ENCODE measurements around the gene SH3PXD2A. TPM values are rescaled to one million over a fixed set of nuclear protein-coding genes. Genes with fewer than 3 reads are reported as not detected.

SH3PXD2A gene
- total and polyA plus RNA-seq, 4 donors: 18.7 to 69.1 (median 42.5) TPM

DNA sequence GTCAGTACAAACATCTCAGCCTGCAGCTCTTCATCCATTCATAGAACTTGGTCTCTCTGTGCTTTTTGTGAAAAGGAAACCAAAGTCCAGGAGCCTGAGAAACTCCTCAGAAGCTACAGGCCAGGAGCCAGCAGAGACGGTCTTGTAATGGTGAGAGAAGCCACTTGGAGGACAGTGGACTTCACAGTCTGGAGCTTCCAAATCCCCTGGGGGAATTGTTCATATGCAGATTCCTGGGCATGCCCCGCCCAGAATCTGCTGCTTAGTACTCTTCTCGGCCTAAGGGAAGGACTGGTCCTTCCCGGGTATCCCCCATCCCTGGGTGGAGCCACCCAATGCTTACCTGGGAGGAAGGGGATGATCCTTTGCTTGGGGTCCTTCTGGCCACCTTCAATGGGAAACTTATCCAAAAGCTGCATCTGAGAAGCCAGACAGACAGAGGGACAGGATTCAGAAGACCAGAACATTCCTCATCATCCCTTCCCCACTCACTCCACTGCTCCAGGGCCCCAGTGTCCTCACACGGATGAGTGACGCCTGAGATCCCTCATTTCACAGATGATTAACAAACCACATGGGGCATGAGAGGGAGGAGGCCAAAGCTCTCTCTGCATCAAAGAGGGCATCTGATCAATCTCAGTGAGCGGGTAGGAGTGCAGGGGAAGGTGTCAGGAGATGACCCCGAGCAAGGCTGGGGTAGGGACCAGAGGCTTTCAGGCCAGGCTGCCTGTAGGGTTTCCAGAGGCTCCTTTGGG lies 88.4 kb downstream of the SH3PXD2A start:
- no peak overlapping the region for H3K4me3 ChIP-seq (ENCODE audit: low read length in 2 of 2)
- no peaks in the 10 kb centered on the region for H3K4me1 ChIP-seq (ENCODE audit: control insufficient read depth in 1 of 2, insufficient read depth in 2 of 2, low read length in 2 of 2)
- no peaks in the 10 kb centered on the region for H3K36me3 ChIP-seq (ENCODE audit: control insufficient read depth in 1 of 2, insufficient read depth in 2 of 2, low read length in 1 of 2)
- no peak for DNase-seq
- no peak for ATAC-seq (ENCODE audit: low FRiP score)
- WGBS, 2 donors: 89 to 90% methylated on average over 8 of the region's 8 CpGs
- H3K27ac ChIP-seq (ENCODE audit: low read depth in 1 of 2, low read length in 2 of 2): no peak overlapping the region
- intact Hi-C loops (cut with DNase I): no loop called here
- H3K9me3 ChIP-seq (ENCODE audit: control insufficient read depth, low read length): no peaks in the 10 kb centered on the region
- no peaks in the 10 kb centered on the region for H3K27me3 ChIP-seq (ENCODE audit: control insufficient read depth in 1 of 2, insufficient read depth in 2 of 2, low read length in 1 of 2)

DNA sequence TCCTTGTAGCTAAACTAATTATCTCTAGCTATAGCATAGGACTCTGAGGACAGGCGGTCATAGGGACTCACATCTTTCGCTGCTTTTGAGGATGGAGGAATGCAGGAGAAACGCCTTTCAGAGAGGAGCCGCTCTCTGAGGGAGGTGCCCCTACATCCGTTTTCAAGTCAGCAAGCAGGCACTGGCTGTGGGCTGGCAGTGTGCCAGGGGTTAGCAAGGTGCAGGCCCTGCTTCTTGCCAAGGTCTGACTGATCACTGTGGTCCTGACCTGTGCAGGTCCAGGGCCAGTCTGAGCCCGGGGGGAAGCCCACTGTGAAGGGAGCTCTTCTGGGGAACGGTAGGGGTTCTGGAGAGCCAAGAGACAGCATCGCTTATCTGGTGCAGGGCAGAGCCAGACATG lies 89.4 kb downstream of the SH3PXD2A start:
- Histone ChIP-seq H3K27ac (ENCODE audit: low read depth in 1 of 2, low read length in 2 of 2) (no peak overlapping the region), H3K27me3 (ENCODE audit: control insufficient read depth in 1 of 2, insufficient read depth in 2 of 2, low read length in 1 of 2) (no peaks in the 10 kb centered on the region), H3K4me3 (ENCODE audit: low read length in 2 of 2) (no peak overlapping the region), H3K4me1 (ENCODE audit: control insufficient read depth in 1 of 2, insufficient read depth in 2 of 2, low read length in 2 of 2) (no peaks in the 10 kb centered on the region), H3K36me3 (ENCODE audit: control insufficient read depth in 1 of 2, insufficient read depth in 2 of 2, low read length in 1 of 2) (no peaks in the 10 kb centered on the region), H3K9me3 (ENCODE audit: control insufficient read depth, low read length) (no peaks in the 10 kb centered on the region)
- peak in 1 of 2 donors; percentile 86 for DNase-seq
- intact Hi-C loops (cut with DNase I): no loop called here
- WGBS, 2 donors: 78 to 83% methylated on average over 8 of the region's 8 CpGs
- no peak for ATAC-seq (ENCODE audit: low FRiP score)

DNA sequence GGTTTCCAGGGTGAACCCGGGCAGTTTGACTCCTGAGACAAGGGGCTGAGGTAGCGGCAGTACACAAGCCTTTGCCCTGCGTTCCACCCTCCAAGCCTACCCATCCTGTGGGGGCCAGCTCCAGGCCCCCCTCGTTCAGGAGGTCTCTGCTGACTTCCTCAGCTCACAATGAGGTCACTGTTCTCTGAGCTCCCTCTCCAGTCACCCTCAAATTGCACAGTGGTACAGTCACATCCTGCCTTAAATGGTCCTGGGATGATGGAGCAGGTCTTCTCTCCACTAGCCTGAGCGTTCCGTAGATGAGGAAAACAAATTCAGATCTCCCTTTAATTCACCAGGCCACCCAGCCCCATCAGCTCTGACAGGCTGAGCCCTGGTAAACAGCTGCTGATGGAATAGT lies 90.2 kb downstream of the SH3PXD2A start:
- Histone ChIP-seq H3K27ac (ENCODE audit: low read depth in 1 of 2, low read length in 2 of 2) (no peak overlapping the region), H3K4me3 (ENCODE audit: low read length in 2 of 2) (no peak overlapping the region), H3K9me3 (ENCODE audit: control insufficient read depth, low read length) (no peaks in the 10 kb centered on the region), H3K27me3 (ENCODE audit: control insufficient read depth in 1 of 2, insufficient read depth in 2 of 2, low read length in 1 of 2) (no peaks in the 10 kb centered on the region), H3K4me1 (ENCODE audit: control insufficient read depth in 1 of 2, insufficient read depth in 2 of 2, low read length in 2 of 2) (no peaks in the 10 kb centered on the region), H3K36me3 (ENCODE audit: control insufficient read depth in 1 of 2, insufficient read depth in 2 of 2, low read length in 1 of 2) (no peaks in the 10 kb centered on the region)
- DNase-seq (no peak), ATAC-seq (ENCODE audit: low FRiP score) (no peak)
- WGBS, 2 donors: 88% methylated on average over 6 of the region's 6 CpGs
- intact Hi-C loops (cut with DNase I): no loop called here

GRCh38 chr10:103764296-103765088 lies 90.9 kb downstream of the SH3PXD2A start:
- WGBS, 2 donors: 81 to 88% methylated on average over 7 of the region's 7 CpGs

GRCh38 chr10:103763374-103764202 lies 91.8 kb downstream of the SH3PXD2A start:
- Histone ChIP-seq H3K27ac (ENCODE audit: low read depth in 1 of 2, low read length in 2 of 2) (no peak overlapping the region), H3K4me1 (ENCODE audit: control insufficient read depth in 1 of 2, insufficient read depth in 2 of 2, low read length in 2 of 2) (no peaks in the 10 kb centered on the region), H3K36me3 (ENCODE audit: control insufficient read depth in 1 of 2, insufficient read depth in 2 of 2, low read length in 1 of 2) (no peaks in the 10 kb centered on the region), H3K4me3 (ENCODE audit: low read length in 2 of 2) (no peak overlapping the region), H3K27me3 (ENCODE audit: control insufficient read depth in 1 of 2, insufficient read depth in 2 of 2, low read length in 1 of 2) (no peaks in the 10 kb centered on the region), H3K9me3 (ENCODE audit: control insufficient read depth, low read length) (no peaks in the 10 kb centered on the region)
- intact Hi-C loops (cut with DNase I): no loop called here
- 91 to 94% methylated on average over 7 of the region's 7 CpGs for WGBS, 2 donors
- DNase-seq (no peak), ATAC-seq (ENCODE audit: low FRiP score) (no peak)

More at GRCh38 chr10:103764296-103765088, 90.9 kb downstream of the SH3PXD2A start:
- intact Hi-C loops (cut with DNase I): no loop called here
- no peaks in the 10 kb centered on the region for H3K4me1 ChIP-seq (ENCODE audit: control insufficient read depth in 1 of 2, insufficient read depth in 2 of 2, low read length in 2 of 2)
- H3K36me3 ChIP-seq (ENCODE audit: control insufficient read depth in 1 of 2, insufficient read depth in 2 of 2, low read length in 1 of 2): no peaks in the 10 kb centered on the region
- no peaks in the 10 kb centered on the region for H3K27me3 ChIP-seq (ENCODE audit: control insufficient read depth in 1 of 2, insufficient read depth in 2 of 2, low read length in 1 of 2)
- no peaks in the 10 kb centered on the region for H3K9me3 ChIP-seq (ENCODE audit: control insufficient read depth, low read length)
- DNase-seq (no peak), ATAC-seq (ENCODE audit: low FRiP score) (no peak)
- H3K27ac ChIP-seq (ENCODE audit: low read depth in 1 of 2, low read length in 2 of 2): no peak overlapping the region
- H3K4me3 ChIP-seq (ENCODE audit: low read length in 2 of 2): no peak overlapping the region

DNA sequence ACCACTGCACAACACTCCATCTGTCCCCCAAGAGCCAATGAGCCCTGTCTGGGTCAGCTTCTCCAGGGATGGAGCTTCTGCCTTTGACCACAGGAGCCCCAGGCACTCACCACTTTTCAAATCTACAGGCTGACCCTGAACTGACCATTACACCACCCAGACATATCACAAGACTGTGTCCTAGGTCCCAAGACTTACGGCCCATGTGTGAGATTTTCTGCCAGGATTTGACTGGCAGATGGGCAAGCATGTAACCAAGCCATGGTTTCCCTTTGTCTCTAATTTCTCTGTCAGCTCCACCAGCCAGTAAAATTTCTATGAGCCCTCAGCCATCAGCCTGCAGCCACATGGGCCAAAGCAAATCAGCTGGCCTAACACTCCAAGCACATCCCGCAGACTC lies 92.5 kb downstream of the SH3PXD2A start:
- H3K4me3 ChIP-seq (ENCODE audit: low read length in 2 of 2): no peak overlapping the region
- no peaks in the 10 kb centered on the region for H3K9me3 ChIP-seq (ENCODE audit: control insufficient read depth, low read length)
- peaks cover 0 to 4% of the 10 kb centered on the region in 2 donors for H3K4me1 ChIP-seq (ENCODE audit: control insufficient read depth in 1 of 2, insufficient read depth in 2 of 2, low read length in 2 of 2)
- ATAC-seq (ENCODE audit: low FRiP score) (no peak), DNase-seq (no peak)
- intact Hi-C loops (cut with DNase I): no loop called here
- no peaks in the 10 kb centered on the region for H3K36me3 ChIP-seq (ENCODE audit: control insufficient read depth in 1 of 2, insufficient read depth in 2 of 2, low read length in 1 of 2)
- no peak overlapping the region for H3K27ac ChIP-seq (ENCODE audit: low read depth in 1 of 2, low read length in 2 of 2)
- H3K27me3 ChIP-seq (ENCODE audit: control insufficient read depth in 1 of 2, insufficient read depth in 2 of 2, low read length in 1 of 2): no peaks in the 10 kb centered on the region
- WGBS, 2 donors: 78 to 89% methylated on average over 2 of the region's 2 CpGs

GRCh38 chr10:103762162-103762561 lies 93.2 kb downstream of the SH3PXD2A start:
- 95 to 96% methylated on average over 4 of the region's 4 CpGs for WGBS, 2 donors
- ATAC-seq (ENCODE audit: low FRiP score) (no peak), DNase-seq (no peak)
- intact Hi-C loops (cut with DNase I): no loop called here
- Histone ChIP-seq H3K4me1 (ENCODE audit: control insufficient read depth in 1 of 2, insufficient read depth in 2 of 2, low read length in 2 of 2) (peaks cover 0 to 4% of the 10 kb centered on the region in 2 donors), H3K36me3 (ENCODE audit: control insufficient read depth in 1 of 2, insufficient read depth in 2 of 2, low read length in 1 of 2) (no peaks in the 10 kb centered on the region), H3K27ac (ENCODE audit: low read depth in 1 of 2, low read length in 2 of 2) (no peak overlapping the region), H3K9me3 (ENCODE audit: control insufficient read depth, low read length) (no peaks in the 10 kb centered on the region), H3K27me3 (ENCODE audit: control insufficient read depth in 1 of 2, insufficient read depth in 2 of 2, low read length in 1 of 2) (no peaks in the 10 kb centered on the region), H3K4me3 (ENCODE audit: low read length in 2 of 2) (no peak overlapping the region)

DNA sequence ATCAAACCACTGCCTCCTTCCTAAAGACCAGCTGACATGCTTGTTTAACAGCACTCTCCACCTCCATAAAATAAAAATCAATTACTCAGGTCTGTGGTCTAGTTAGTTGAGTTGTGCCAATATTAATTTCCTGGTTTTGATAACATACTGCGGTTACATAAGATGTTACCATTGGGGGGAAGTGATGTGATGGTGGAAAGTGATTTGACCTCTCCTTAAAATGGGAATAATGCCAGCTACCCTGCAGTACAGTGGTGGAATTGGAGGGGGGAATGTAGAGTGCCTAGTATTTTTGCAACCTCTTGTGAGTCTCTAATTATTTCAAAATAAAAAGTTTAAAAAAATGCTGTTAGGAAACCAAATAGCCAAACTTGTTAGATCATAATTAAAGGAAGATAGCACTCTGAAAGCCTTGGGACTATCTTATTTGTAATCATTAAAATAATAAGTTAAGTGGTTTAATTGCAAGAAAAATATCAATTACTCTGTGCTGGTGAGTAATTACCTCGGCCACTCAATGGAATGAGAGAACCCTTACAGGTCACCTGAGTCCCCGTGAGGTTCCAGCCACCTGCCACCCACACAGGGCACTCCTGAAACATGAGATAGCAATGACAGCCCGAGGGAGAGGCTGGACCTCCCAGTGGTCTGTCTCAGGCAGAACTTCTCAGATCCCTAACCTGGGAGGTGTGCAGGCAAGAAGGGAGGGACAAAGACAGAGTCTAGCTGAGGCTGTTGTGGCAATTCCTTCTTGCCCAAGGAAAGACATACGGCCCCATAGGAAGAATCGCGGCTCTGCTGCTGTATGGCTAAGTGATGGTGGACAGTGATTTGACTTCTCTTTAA lies 94.1 kb downstream of the SH3PXD2A start:
- intact Hi-C loops (cut with DNase I): no loop called here
- WGBS, 2 donors: 85 to 88% methylated on average over 7 of the region's 7 CpGs
- Histone ChIP-seq H3K4me1 (ENCODE audit: control insufficient read depth in 1 of 2, insufficient read depth in 2 of 2, low read length in 2 of 2) (peaks cover 0 to 4% of the 10 kb centered on the region in 2 donors), H3K4me3 (ENCODE audit: low read length in 2 of 2) (no peak overlapping the region), H3K9me3 (ENCODE audit: control insufficient read depth, low read length) (no peaks in the 10 kb centered on the region), H3K27ac (ENCODE audit: low read depth in 1 of 2, low read length in 2 of 2) (no peak overlapping the region), H3K27me3 (ENCODE audit: control insufficient read depth in 1 of 2, insufficient read depth in 2 of 2, low read length in 1 of 2) (no peaks in the 10 kb centered on the region), H3K36me3 (ENCODE audit: control insufficient read depth in 1 of 2, insufficient read depth in 2 of 2, low read length in 1 of 2) (no peaks in the 10 kb centered on the region)
- ATAC-seq (ENCODE audit: low FRiP score) (no peak), DNase-seq (no peak)

All from aorta (tissue), 5 donors.